HG03354 (cell line): Measurements from ENCODE around the gene GRID2.
A peak's percentile ranks its signal among the peaks of the same experiment; 100 is the strongest.

Experiments used
- ATAC-seq: cut with Tn5 transposase; IDR thresholded peaks from one replicate; pipeline ENCODE4 v1.9.1; 2021; ENCODE audit warnings: mild to moderate bottlenecking; ENCODE audit not compliant: unreplicated experiment, poor library complexity, severe bottlenecking

GRID2 gene

DNA sequence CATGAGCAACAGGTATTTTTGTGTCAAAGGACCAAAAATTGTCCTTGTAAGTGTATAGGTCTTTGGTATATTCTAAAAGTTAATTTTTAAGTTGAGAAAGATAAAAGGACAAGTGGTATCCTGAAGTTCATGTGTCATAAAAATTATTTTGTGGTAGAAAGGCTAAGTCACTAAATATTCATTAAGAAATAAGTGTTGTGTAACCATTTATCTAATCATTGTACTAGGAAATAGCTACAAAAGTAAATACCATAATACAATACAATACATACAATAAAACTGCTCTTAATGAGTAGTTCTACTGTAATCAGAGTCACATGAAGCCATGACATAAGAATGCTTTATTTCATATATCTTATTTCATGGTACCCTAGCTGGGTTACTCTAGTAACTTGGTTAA is 1442.3 kb downstream of the GRID2 start:
- ATAC-seq = no peak

DNA sequence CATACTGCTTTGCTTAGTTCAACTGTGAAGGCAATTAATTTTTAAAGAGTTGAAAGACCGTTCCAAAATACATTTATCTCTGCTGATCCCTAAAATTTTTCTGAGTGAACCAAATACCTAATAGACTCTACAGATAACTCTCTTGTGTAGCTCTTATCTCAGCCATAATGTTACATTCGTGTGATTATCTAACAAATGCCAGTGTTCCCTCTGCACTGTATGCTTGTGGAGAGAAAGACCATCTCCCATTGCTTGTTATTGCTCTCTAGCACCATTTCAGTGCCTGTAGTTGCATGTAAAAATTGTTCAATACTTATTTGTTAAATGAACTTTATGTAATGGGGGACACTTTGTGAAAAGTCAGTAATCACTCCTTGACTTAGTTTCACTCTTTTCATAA is 1443.5 kb downstream of the GRID2 start:
- ATAC-seq = no peak

DNA sequence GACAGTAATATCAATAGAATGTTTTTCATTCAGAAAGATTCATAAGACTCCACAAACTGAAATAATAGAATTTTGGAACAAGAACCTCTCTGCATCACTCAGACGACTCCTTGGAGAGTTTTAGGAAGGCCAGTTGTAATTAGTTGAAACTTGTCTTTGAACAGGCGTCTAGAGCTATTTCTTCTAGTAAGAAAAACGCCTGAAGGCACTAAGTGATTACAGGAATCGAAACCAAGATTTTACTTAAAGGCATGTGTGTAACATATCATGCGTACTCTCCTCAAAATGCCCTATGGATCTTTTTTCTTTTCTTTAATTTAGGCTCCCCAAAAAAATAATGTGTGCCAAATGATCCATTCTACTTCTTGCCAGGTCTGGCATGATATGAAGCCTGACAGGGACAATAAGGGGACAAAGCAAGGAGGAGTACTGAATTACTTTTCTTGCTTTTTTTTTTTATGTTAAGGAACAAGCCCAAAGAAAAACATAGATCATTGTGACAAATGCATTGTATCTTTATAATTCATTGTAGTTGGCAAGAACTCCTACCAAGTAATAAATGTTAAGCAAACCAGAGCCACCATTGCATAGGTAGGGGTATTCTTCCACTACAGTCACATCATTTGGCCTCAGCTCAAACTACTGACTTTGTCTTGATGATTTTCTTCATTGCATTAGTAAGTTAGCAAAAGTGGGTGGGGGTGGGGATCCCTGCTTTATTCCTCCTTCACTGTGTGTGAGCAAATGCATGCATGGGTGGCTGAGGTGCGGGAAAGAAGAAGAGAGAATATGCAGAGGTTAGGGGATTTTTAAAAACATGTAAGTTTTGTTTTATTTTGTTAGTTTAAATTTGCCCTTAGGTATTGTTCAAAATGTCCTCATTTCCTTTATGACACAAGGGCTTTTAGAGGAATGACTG is 1444.9 kb downstream of the GRID2 start:
- ATAC-seq = peak; percentile 27

DNA sequence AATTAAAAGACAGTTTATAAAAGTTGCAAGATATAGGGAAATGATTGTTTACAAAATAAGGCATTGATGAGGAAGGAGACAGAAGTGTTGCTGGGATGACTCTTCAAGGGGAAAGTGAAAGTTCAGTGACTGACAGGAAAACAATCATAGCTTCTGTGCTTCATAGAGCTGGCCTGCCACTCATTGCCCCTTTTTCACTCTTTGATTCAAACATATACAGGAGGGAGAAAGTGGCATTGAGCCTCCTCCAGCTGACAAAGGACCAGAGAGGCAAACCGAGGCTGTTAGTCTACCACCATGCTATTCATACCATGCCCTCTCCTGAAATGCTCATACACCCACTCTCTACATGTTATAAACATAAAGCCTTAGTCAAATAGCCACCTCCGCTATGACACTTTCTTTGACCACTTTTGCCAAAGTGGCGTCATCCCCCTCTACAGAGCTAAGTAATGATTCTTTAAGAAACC is 1445.6 kb downstream of the GRID2 start:
- peak; percentile 74 for ATAC-seq

DNA sequence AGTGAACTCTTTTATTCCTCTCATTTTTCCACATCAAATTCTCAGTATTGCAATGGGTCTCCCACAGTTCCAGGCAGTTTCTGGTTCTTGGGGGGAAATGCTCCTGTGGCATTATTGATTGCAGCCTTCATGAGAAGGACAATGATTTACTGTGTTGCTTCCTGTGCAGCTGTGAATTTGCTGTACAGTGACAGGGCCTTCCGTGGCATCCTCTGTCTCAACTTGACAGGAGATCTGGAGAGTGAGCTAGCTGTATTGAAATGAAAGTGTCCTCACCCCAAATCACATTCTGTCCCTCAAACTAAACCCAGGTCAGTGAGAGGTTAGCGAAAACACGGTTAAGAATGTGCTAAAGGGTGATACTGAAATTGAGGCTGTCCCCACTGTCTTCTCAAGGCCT is 1447.6 kb downstream of the GRID2 start:
- ATAC-seq = peak; percentile 69

DNA sequence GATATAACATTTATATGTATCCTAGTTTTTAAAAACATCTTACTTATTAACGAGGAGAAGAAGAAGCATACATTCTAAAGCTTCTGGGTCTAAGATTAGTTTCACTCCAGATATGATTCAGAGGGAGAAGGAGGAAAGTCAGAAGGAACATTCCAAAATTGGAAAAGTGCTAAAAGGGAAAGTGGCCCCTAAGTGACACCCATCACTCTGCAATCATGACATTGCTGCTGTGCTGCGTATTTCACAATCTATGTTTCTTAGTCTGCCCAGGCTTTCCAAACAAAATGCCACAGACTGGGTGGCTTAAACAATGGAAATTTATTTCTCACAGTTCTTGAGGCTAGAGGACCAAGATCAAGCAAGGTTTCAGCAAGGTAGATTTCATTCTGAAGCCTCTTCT is 1452.3 kb downstream of the GRID2 start:
- ATAC-seq = no peak

DNA sequence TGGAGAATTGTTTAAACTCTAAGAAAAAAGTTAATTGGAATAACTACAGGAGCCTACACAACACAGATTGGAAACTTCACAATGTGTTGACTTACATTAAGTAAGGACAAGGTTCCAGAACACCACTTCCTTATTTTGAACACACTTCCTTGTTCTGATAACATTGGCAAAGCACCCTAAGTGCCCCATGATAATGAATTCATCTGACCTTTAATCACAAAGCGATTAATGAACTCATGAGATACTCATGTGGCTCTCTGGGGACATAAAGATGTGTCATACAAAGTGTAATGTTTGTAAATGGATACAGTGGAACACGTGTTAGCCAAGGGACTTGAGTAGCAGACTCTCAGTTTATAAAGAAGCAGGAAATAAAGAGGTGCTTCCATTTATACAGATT is 1455.7 kb downstream of the GRID2 start:
- ATAC-seq = no peak

DNA sequence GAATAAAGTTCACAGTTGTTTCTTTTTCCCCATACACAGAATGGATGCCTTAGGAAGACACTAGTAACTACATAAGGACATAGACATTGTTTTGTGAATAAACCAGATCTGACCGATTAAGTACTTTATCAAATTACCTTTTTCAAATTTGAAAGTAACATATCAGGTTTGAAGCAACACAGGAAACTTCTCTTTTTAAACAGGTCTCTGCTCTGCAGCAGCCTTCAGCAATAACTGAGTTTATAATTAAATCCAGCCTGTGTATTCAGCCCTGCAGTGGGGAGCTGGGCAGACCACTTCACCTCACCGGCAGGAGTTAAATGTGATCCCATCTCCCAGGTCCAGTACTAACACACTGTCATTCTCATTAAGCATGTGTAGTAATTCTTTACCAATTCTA is 1456.5 kb downstream of the GRID2 start:
- no peak for ATAC-seq

DNA sequence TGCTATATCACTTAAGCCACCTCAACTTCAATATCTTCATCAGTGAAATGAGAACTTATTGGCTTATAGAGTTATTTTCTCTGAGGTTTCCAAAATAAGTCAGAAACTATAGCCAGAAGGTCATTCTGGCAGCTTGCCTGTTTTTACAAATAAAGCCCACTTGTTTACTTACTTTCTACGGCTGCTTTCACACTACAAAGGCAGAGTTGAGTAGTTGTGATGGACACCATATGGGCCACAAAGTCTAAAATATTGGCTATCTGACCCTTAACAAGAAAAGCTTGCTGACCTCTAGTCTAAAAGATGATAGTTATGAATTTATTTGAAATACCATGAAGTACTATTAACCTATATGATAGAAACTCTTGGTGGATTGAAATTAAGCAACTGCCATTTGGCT is 1457.5 kb downstream of the GRID2 start:
- ATAC-seq = no peak

DNA sequence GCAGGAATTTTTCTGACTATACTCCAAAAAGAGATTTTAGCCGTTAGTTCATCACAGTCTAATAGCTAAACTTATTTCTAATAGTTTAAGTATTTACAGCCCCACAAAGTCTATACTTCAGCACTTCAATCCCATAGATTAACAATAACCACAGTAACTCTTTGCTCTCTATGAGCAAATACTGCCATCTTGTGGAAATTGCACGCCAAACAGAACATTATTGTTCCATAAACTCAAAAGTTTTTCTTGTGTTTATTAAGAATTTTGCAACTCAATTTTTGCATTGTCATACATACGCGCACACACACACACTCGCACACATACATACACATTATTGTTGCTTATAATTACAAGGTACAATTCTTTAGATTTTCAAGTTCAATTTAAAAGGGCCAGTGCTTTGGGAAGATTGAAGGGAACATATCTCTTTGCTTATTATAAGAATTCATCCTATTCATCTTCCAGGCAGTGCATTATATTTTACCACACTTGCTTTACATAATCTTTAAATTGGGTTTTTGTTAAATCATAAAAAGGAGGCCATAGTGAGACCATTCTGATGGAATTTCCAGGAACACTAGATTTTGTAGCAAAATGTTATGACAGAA is 1461.0 kb downstream of the GRID2 start:
- peak; percentile 78 for ATAC-seq

DNA sequence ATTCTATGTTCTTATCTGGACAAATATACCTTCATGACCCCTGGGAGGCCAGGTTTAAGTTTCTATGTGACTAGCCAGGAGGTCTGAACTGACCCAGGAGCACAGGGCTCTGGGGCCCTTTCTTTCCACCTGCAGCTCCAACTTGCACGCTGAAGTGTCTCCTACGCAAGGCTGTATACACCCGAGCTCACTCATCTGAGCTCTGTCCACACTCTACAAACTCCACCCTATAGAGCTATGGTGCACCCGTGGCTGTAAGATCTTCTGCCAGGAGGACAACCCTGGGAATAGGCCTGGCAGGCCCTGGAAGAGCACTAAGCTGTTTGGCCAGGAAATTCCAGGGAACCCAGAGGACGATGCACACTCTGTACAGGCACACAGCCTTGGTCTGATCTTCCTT is 1464.2 kb downstream of the GRID2 start:
- ATAC-seq = no peak

DNA sequence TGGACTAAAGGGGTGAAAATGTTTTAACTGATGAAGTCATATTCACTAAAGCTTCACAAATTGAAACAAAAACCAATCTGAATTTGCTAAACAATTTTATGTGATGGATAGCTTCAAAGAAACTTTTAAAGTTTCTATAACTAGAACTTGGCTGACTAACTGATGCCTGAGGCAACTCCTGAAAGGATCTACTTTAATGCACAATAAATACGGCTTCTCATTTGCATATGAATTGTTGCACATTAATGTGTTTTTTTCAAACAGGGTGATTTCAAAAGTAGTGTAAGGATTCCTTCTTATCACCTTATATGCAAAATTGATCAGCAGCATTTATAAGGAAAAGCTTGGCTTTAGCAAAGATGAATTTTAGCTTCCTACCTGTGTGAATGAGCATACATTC is 1466.4 kb downstream of the GRID2 start:
- ATAC-seq = no peak

DNA sequence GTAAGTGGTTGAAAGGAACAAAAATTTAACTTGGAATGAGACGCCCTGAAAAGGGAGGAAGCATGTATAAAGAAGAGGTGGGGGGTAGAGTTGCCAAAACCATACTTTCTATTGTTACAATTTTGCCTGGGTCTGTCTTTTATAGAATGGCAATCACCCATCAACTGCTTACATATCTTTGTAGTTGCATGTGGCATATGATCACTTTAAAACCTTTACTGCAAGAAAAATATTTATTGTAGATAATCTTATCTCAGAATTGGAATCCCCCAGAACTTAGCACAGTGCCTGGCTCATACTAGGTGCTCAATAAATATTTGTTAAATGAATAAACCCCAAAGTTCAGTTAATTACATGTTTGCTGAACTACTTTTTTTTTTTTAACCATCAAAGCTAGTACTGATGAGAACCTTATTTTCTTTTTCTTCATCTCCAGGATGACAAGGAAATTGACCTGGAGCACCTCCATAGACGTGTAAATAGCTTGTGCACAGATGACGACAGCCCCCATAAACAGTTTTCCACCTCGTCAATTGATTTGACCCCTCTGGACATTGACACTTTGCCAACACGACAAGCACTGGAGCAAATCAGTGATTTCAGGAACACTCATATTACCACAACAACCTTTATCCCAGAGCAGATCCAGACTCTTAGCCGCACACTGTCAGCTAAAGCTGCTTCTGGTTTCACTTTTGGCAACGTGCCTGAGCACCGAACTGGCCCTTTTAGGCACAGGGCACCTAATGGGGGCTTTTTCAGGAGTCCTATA is 1468.1 kb downstream of the GRID2 start:
- ATAC-seq = no peak

DNA sequence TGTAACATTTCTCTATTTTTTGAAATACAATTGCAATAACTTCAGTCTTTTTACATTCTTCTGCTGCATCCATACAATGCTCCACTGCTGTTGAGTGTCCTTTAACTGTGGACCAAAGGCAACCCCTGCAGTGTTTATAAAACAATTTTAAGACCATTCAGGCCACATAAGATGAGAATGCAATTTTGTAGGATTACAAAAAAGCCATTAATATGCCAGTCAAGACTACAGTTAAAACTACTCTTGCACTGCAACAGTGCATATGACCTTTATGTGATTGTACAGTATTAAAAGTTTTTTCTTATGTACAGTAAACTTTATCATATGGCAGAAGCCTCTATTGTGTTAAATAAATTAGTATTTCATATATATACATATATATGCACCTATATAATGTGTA is 1469.1 kb downstream of the GRID2 start:
- no peak for ATAC-seq

DNA sequence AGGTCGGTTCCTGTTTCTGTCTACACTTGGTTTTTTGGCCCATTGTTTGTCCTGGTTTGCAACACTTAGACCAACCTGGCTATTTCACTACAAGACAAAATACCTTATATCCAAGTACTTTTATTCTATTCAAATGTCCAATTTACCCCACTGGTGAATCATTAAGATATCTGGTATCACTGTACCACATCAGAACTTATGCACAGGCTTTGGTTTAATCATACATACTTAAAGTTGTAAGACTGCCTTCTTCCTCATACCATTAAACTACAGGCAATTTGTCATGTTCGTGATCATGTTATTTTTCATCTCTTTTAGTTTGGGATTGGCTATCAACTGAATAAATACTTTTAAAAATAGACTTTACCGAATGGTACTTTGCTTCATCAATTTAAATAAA is 1471.8 kb downstream of the GRID2 start:
- no peak for ATAC-seq

DNA sequence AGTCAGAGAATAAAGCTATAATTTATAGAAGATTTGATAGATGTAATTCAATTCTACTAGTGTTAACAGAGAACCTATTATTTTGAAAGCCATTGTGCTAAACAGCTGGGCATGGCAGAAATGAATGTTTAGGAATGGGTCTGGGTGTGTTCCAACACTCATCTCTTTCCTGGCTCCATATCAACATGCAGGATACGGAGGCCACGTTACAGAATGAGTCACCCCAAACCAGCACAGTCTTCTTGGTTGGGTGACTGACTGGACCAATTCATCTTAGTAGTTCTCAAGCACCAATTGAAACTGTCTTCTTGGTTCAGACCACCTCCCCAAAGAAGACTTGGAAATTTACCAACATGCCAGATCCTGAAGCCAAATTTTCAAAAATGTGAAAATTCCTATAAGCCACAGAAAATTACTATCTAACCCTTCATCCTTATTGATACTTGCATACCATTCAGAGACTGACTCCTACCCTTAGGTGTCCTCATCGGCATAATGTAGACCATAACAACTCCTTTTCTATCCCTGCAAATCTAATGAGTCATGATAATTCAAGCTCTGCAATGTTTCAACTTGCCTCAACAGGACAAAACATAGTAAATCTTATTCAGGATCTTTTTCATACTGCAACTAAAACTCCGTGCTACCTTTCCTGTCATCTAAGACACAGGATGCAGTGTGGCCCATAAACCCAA is 1472.8 kb downstream of the GRID2 start:
- ATAC-seq = no peak

DNA sequence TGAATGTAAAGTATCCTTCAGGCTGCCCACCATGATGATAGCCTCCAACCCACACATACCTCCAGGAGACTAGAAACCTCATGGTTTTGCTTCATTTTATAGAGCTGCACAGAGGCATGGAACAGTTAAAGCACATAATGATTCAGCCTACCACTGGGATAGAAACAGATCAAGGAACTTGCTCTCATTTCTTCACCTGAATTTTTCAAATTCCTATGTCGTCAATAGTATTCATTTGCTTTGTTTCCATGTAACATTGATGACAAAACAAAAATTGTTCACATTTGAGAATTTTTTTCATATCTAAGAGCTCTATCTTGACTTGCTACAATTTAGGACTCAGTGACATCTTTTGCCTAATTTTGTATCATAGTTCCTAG is 1473.3 kb downstream of the GRID2 start:
- no peak for ATAC-seq

DNA sequence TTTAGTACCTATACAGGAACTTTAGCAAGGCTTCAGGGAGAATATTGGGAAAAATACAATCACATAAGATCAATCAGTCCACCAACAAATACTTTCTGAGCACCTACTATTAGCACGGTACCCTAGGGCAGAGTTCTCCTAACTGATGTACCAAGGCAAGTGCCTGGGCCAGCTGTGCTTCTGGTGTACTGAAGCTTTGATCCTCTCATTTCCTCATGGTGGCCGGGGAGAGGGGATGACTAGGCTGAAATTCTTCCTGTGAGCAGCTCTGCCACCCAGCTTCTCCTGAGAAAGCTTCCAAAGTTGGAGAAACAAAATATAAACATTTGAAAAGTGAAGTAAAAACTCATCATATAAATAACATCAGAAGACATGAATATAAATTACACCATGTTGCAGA is 1475.5 kb downstream of the GRID2 start:
- no peak for ATAC-seq

DNA sequence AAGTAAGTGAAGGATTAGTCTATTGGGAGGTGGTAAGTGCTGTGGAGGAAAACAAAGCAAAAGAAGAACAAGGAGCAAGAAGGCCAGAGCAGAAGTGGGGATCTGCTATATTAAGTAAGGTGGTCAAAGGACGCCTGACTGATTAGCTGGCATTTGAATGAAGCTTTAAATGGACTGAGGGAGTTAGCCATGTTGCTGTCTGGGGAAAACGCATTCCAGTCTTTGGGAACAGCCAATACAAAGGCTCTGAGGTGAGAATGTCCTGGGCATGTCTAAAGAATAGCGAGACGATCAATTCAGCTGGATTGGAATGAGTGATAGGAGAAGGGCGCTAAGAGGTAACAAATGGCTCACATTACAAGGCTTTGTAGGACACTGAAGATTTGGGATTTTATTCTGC is 1476.3 kb downstream of the GRID2 start:
- ATAC-seq = no peak

DNA sequence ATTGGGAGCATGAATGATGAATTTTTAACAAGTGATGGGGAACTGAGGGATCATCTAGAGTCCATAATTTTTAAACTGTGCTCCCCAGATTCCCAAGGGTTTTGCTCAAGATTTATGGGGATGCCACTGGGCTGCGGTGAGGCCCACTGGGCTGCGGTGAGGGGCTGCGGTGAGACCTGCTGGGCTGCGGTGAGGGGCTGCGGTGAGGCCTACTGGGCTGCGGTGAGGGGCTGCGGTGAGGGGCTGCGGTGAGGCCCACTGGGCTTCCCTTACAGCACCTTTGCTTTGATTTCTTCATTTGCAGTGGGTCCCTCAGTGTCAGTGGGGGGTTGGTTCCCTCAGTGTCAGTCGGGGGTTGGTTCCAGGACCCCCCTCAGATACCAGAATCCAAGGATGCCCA is 1477.4 kb downstream of the GRID2 start:
- ATAC-seq = no peak
